ENCODE results near the gene A4GALT.

DNA sequence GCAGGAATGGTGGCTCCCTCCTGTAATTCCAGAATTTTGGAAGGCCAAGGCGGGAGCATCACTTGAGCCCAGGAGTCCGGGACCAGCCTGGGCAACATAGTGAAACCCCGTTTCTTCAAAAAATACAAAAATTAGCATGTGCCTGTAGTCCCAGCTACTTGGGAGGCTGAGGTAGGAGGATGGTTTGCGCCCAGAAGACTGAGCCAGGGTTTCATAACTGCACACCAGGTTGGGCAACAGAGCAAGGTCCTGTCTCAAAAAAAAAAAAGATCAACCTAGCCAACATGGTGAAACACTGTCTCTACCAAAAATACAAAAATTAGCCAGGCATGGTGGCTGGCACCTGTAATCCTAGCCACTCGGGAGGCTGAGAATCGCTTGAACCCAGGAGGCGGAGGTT is 6.4 kb downstream of the A4GALT start:
- TF ChIP-seq, protein P1, sequence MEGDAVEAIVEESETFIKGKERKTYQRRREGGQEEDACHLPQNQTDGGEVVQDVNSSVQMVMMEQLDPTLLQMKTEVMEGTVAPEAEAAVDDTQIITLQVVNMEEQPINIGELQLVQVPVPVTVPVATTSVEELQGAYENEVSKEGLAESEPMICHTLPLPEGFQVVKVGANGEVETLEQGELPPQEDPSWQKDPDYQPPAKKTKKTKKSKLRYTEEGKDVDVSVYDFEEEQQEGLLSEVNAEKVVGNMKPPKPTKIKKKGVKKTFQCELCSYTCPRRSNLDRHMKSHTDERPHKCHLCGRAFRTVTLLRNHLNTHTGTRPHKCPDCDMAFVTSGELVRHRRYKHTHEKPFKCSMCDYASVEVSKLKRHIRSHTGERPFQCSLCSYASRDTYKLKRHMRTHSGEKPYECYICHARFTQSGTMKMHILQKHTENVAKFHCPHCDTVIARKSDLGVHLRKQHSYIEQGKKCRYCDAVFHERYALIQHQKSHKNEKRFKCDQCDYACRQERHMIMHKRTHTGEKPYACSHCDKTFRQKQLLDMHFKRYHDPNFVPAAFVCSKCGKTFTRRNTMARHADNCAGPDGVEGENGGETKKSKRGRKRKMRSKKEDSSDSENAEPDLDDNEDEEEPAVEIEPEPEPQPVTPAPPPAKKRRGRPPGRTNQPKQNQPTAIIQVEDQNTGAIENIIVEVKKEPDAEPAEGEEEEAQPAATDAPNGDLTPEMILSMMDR (IDR thresholded peaks at IDR 0.05): no peak
- no peak for TF ChIP-seq POLR2AphosphoS5 (IDR thresholded peaks at IDR 0.05; ENCODE audit: low read depth, low read length)
- TF ChIP-seq SIN3A (IDR thresholded peaks at IDR 0.05; ENCODE audit: borderline replicate concordance, insufficient read depth, low read depth, low read length): no peak
- TF ChIP-seq, protein P2, sequence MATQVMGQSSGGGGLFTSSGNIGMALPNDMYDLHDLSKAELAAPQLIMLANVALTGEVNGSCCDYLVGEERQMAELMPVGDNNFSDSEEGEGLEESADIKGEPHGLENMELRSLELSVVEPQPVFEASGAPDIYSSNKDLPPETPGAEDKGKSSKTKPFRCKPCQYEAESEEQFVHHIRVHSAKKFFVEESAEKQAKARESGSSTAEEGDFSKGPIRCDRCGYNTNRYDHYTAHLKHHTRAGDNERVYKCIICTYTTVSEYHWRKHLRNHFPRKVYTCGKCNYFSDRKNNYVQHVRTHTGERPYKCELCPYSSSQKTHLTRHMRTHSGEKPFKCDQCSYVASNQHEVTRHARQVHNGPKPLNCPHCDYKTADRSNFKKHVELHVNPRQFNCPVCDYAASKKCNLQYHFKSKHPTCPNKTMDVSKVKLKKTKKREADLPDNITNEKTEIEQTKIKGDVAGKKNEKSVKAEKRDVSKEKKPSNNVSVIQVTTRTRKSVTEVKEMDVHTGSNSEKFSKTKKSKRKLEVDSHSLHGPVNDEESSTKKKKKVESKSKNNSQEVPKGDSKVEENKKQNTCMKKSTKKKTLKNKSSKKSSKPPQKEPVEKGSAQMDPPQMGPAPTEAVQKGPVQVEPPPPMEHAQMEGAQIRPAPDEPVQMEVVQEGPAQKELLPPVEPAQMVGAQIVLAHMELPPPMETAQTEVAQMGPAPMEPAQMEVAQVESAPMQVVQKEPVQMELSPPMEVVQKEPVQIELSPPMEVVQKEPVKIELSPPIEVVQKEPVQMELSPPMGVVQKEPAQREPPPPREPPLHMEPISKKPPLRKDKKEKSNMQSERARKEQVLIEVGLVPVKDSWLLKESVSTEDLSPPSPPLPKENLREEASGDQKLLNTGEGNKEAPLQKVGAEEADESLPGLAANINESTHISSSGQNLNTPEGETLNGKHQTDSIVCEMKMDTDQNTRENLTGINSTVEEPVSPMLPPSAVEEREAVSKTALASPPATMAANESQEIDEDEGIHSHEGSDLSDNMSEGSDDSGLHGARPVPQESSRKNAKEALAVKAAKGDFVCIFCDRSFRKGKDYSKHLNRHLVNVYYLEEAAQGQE (IDR thresholded peaks at IDR 0.05; ENCODE audit: insufficient read depth in 1 of 2, low read depth in 2 of 2, low read length in 1 of 2): no peak
